Measurements from ENCODE around the gene EXOC3.

The EXOC3 gene

DNA sequence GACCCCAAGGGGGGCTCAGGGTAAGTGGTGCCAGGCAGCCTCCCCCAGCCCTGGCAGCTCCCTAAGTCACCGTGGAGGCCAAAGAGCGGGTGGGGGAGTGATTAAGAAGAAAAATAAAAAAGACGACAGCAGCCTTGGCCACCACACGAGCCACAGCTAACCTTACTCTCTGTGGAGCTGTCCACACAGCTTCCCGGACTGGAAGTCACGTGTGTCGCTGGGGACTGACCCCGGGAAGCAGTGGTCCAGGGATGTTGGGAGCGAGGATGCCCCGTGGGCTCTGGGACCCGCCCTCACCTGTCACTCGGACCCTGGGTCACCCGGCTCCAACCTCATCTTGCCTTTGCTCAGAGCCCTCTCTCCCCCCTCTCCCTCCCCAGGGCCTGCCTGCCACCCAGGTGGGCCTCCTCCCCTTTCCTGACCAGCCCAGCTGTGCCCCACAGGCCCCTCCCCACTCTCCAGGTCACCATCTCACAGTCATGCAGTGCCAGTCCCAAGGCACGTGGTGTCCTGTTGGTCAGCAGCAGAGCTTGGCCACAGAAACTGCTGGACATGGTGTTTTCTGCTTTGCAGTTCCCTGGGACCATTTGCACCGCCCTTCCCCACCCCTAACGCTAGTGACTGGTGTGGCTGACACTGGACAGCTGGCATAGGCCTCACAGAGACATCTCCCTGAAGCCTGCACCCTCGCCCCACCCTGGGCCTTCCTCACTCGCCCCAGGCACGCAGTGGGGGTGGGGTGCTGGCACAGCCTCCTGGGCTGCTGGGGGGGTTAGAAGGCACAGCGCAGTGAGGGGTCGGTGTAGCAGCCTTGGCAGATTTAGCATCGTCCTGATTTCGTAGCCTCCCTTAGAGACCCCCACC is 9.8 kb upstream of the EXOC3 start:
- no peak for TF ChIP-seq POLR2A (IDR thresholded peaks at IDR 0.05; ENCODE audit: low read depth, low read length)
- no peak for FAIRE-seq
- no peak for DNase-seq (ENCODE audit: insufficient read length, low spot score)

DNA sequence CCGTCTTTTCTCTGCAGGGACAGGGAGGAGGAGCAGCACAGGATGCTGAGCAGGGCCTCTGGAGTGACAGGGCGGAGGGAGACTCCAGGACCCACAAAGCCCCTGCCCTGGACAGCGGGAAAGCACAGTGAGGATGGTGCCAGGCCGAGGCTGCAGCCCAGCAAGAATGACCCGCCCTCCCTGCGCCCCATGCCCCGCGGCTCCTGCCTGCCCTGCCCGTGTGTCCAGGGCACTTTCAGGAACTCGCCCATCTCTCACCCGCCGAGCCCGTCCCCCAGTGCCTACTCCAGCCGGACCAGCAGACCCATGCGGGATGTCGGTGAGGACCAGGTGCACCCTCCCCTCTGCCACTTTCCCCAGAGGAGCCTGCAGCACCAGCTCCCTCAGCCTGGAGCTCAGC is 9.1 kb upstream of the EXOC3 start:
- FAIRE-seq (no peak), DNase-seq (ENCODE audit: insufficient read length, low spot score) (no peak)
- TF ChIP-seq POLR2A (IDR thresholded peaks at IDR 0.05; ENCODE audit: low read depth, low read length) = no peak

DNA sequence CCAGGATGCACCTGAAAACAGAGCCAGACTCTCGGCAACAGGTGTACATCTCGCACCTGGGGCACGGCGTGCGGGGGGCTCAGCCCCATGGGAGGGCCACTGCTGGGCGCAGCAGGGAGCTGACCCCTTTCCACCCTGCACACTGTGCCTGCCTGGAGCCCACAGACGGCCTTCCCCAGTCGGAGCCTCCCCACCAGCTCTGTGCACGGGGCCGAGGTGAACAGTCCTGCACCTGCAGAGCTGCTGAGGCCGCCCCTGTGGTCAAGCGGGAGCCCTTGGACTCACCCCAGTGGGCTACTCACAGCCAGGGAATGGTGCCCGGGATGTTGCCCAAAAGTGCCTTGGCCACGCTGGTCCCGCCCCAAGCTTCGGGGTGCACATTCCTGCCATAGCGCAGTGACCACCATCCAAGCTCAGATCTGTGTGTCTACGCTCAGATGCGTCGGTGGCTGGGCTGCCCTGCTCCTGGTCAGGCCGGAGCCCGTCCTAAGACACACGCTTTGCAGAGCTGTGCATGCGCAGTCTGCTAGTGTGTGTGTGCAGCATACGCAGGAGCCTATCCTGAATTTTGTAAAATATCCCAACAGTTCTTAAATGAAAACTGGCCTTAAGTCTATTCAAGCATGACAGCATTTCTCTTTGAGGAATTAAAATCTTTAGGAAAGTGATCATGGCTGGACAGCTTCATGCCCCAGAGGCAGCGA is 8.4 kb upstream of the EXOC3 start:
- TF ChIP-seq POLR2A (IDR thresholded peaks at IDR 0.05; ENCODE audit: low read depth, low read length) = no peak
- FAIRE-seq = no peak
- DNase-seq (ENCODE audit: insufficient read length, low spot score) = no peak

DNA sequence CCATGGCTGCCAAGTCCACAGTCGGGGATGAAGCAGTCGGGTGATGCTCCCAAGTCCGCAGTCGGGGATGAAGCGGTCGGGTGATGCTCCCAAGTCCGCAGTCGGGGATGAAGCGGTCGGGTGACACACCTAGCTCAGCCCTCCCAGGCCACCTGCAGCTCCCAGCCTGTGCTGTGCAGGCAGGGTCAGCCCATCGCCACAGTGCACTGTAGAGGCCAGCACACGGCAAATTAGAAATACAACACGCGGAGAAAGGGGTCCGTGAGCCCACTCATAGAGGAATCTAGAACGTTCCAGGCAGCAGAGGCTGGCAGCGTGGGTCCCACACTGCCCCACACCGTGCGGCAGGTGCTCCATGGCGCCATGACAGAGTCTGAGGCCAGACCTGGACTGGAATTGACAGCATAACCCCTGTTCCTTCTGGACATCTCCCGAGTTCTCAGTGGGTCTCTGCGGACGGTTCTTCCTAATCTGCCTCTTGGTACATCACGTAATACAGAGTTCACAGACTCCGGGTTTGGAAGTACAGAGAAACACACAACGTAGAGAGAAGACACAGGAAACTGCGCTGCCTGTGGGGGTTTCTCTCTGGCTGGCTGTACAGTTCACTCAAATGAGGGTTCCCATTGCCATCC is 7.7 kb upstream of the EXOC3 start:
- FAIRE-seq = no peak
- no peak for DNase-seq (ENCODE audit: insufficient read length, low spot score)
- no peak for TF ChIP-seq POLR2A (IDR thresholded peaks at IDR 0.05; ENCODE audit: low read depth, low read length)

DNA sequence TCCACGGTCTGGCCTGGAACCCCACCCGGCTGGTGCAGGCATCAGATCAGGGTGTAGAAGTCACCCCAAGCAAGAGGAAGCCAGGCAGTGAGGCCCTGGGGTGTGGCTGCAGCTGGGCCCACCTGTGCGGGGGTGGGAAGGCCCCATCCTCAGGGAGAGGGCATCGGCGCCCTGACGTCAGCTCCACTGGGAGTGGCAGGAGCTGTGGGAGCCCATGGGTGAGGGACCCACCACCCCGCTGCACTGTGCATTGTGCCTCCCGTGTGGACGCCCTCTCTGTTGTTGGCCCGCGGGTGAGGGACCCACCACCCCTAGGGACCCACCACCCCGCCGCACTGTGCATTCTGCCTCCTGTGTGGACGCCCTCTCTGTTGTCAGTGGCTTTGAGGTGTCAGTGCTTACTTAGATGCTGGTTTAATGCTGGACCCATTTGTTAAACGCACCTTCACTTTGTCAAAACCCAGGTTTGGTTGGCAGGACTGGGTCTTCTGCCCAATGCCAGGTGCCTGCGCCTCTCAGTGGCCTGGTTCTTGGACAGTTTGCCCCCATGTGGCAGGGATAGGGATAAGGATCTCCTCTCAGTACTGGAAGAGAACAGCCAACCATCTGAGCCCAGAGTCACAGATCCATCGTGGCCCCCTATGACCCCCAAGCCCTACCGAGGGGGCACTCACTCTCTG is 6.9 kb upstream of the EXOC3 start:
- DNase-seq (ENCODE audit: insufficient read length, low spot score) (peak; percentile 67), FAIRE-seq (no peak)
- TF ChIP-seq POLR2A (IDR thresholded peaks at IDR 0.05; ENCODE audit: low read depth, low read length) = no peak

DNA sequence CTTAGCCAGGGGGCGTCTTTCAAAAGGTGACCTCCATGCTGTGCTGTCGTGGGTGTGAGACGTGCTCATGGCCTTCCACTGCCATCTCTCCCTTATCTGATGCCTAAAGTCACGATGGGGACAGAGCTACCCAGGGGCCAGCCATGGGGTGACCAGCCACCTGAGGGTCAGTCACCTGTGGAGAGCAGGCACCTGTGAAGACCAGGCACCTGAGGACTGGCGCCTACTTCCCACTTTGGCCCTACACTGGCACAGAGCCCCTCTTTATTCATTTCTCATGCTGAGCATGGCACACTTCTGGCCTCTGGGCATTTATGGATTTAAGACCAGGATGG is 6.4 kb upstream of the EXOC3 start:
- no peak for TF ChIP-seq POLR2A (IDR thresholded peaks at IDR 0.05; ENCODE audit: low read depth, low read length)
- FAIRE-seq (no peak), DNase-seq (ENCODE audit: insufficient read length, low spot score) (no peak)

DNA sequence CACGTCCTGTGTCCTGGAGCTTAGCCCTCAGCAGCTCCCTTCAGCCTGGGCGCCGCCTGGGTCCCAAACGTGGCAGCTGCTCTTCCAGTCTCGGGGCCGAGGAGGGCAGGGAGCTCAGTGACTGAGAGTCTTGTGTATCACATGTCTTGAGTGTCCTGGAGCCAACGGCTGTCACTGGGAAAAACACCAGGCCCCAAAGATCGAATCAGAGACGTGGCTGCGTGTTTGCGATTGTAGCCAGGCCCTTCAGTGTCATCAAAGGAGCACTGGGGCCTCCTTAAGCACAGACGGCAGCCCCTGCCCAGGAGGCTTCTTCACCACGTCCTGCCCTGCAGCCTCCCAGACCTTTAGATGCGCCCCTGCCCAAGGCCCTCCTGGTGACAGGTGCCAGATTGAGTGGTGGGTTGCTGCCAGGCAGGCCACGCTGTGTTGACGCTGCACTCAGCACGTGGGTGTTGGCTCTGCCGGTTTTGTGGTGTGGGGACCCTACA is 5.7 kb upstream of the EXOC3 start:
- no peak for TF ChIP-seq POLR2A (IDR thresholded peaks at IDR 0.05; ENCODE audit: low read depth, low read length)
- no peak for DNase-seq (ENCODE audit: insufficient read length, low spot score)

DNA sequence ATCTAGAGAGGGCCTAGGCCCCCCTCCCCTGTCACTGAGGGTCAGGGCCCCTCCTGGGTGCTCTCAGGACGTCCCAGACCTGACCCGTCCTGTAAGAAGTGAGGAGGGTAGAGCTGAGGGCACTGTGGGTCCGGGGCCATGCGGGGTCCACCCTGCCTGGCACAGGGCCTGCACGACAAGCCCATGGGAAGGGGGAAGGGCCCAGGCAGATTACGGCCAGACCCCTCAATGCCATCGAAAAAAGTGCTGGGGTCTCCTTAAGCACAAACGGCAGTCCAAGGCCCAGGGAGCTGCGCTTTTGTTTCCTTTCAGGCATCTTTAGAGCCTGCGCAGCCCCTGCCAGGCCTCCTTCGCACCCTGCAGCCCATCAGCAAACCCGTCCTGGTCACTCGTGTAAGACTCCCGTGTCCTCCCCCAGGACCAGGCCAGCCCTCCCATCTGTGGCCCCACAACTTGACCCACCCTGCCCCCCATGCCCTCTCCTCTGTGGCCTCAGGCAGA is 4.4 kb upstream of the EXOC3 start:
- no peak for DNase-seq (ENCODE audit: insufficient read length, low spot score)
- no peak for TF ChIP-seq POLR2A (IDR thresholded peaks at IDR 0.05; ENCODE audit: low read depth, low read length)
- FAIRE-seq = no peak

More for the DNA sequence above, 5.7 kb upstream of the EXOC3 start:
- FAIRE-seq = no peak

DNA sequence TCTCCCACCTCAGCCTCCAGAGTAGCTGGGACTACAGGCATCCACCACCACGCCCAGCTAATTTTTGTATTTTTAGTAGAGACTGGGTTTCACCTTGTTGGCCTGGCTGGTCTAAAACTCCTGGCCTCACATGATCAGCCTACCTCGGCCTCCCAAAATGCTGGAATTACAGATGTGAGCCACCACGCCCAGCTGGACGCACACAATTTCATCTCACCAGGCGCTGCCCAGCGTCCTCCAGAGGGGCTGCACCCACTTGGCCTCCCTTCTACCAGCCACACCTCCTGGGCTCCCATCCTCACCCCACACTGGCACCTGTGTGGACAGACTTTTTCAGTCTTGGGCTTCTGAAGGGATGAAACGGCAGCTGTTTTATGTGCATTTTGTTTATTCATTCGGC is 3.8 kb upstream of the EXOC3 start:
- no peak for DNase-seq (ENCODE audit: insufficient read length, low spot score)
- TF ChIP-seq POLR2A (IDR thresholded peaks at IDR 0.05; ENCODE audit: low read depth, low read length) = no peak
- FAIRE-seq = no peak

DNA sequence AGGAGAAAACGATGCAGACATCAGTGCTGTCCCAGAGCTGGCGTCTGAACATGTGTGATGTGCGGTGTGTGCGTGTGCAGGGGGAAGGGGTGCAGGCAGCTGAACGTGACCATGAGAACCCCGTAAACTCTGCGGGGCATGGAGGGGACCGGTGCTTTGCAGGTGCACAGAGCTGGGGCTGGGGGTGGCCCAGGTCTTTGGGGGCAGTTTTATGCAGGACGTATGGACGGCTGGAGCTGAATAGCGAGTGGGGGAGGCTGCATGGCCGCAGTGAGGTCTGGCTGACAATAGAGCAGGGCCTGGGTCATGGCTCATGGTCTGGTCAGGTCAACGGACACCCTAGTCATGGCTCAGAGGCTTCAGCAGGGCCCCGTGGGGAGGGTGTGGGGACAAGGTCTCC is 3.3 kb upstream of the EXOC3 start:
- FAIRE-seq (no peak), DNase-seq (ENCODE audit: insufficient read length, low spot score) (no peak)

DNA sequence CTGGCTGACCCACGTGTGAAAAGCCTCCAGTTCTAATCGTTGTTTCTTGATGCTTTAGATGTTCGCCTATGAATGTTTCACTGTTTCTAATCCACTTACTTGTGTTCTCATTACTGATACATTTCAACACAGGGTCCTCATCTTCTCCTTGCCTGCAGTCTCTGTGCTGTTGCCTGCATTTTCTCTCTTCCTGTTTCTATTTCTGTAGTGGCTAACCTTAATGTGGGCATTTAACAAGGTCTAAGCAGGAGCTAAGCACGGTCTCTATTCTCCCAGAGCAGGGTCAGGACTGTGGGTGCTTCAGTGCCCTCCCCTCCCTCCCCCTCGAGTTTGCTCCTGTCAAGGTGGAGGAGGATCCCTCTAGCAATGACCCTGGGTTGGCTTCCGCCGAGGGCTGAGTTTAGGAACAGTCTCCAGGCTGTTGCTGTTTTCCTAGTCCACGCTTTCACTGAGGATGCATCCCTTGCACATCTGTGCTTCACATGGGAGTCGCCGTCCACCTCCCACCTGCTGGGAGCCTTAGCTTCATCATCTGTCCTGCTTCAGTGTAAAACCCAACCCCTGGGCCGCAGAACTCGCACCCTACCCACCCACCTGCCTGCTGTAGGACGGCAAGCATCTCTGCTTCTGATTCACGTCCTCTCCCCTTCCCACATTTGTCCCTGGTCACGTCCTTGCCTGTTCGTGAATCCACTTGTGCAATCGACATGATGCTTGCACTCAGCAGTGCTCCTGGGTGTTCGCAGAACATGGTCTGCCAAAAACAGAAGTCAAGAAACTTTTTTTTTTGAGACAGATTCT is 2.4 kb upstream of the EXOC3 start:
- TF ChIP-seq POLR2A (IDR thresholded peaks at IDR 0.05; ENCODE audit: low read depth, low read length) = no peak
- DNase-seq (ENCODE audit: insufficient read length, low spot score) = no peak
- FAIRE-seq = no peak

More for the DNA sequence above, 3.3 kb upstream of the EXOC3 start:
- no peak for TF ChIP-seq POLR2A (IDR thresholded peaks at IDR 0.05; ENCODE audit: low read depth, low read length)

DNA sequence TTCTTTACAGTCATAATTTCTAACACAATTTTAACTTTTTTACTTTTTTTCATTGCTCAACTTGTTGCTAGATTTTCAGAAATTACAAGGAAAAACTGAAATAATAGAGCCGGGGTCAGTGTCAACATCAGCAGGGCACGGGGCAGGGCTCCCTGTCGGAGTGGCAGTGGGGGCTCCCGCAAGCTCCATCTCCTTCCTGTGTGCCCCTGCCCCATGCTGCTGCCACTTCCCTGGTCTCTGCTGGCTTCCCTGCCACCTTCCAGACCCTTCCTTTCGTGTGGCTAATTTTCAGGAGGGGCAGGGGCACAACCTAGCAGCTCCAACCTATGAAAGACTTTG is 1.0 kb upstream of the EXOC3 start:
- no peak for TF ChIP-seq POLR2A (IDR thresholded peaks at IDR 0.05; ENCODE audit: low read depth, low read length)
- DNase-seq (ENCODE audit: insufficient read length, low spot score) (no peak), FAIRE-seq (no peak)
